Upper lobe of right lung (tissue), 1 donor: Measurements from ENCODE around the gene EN2. TPM values are rescaled to one million over a fixed set of nuclear protein-coding genes. Genes with fewer than 3 reads are reported as not detected.

ENCODE experiments used
- ATAC-seq: fragments of 200-7000 bp; cut with Tn5 transposase; one replicate; pipeline ENCODE4 v1.9.1; 2020; ENCODE audit warnings: mild to moderate bottlenecking, moderate library complexity
- DNase-seq: peaks from one replicate; pipeline ENCODE4 v3.0.0-alpha.2; 2020
- H3K27ac ChIP-seq: fragments of 200-600 bp; one replicate; pipeline ENCODE4 v1.8.0; 2022
- H3K27me3 ChIP-seq: fragments of 200-600 bp; one replicate; pipeline ENCODE4 v1.8.0; 2022; ENCODE audit warnings: mild to moderate bottlenecking
- H3K36me3 ChIP-seq: fragments of 200-600 bp; one replicate; pipeline ENCODE4 v1.8.0; 2022
- H3K4me1 ChIP-seq: fragments of 200-600 bp; one replicate; pipeline ENCODE4 v1.8.0; 2022
- H3K4me3 ChIP-seq: fragments of 200-600 bp; one replicate; pipeline ENCODE4 v1.8.0; 2022; ENCODE audit warnings: mild to moderate bottlenecking
- H3K9me3 ChIP-seq: fragments of 200-600 bp; one replicate; pipeline ENCODE4 v1.8.0; 2022
- CTCF ChIP-seq: fragments of 200-600 bp; IDR thresholded peaks from one replicate; pipeline ENCODE4 v1.8.0; 2022; ENCODE audit warnings: antibody characterized with exemption
- intact Hi-C: fragments of 100-400 bp; cut with DNase I; formaldehyde crosslinking; loops from one replicate; pipeline ENCODE4 v1.11.0; 2022
- total RNA-seq: library from RNA; stranded (reverse); fragmentation: NEBNext Ultra II Directional; extraction: Animal tissue kit (Norgen Biotek cat#: 25700); gene quantifications from one replicate; pipeline ENCODE4 v1.2.1, GENCODE V29; 2021
- donor health status: DM: no; HTN: yes; CAD: no; lungs with severe emphysema.

EN2 gene
- total RNA-seq, 1 donor from 2014 or later: not detected

GRCh38 chr7:155462163-155462735 lies 4.3 kb downstream of the EN2 start:
- intact Hi-C loops: no loop called here

GRCh38 chr7:155463114-155463811 lies 5.3 kb downstream of the EN2 start:
- DNase-seq (no peak), ATAC-seq (no peak)
- H3K9me3 ChIP-seq: no peaks in the 10 kb centered on the region
- H3K27me3 ChIP-seq: peaks cover 99% of the 10 kb centered on the region
- no peak overlapping the region for H3K4me3 ChIP-seq
- H3K27ac ChIP-seq: no peak overlapping the region
- intact Hi-C loops: no loop called here
- H3K36me3 ChIP-seq: no peaks in the 10 kb centered on the region
- H3K4me1 ChIP-seq: peaks cover 16% of the 10 kb centered on the region
- TF ChIP-seq CTCF: no peak

More at GRCh38 chr7:155462163-155462735, 4.3 kb downstream of the EN2 start:
- no peak for DNase-seq
- peaks cover 16% of the 10 kb centered on the region for H3K4me1 ChIP-seq
- TF ChIP-seq CTCF: no peak
- no peaks in the 10 kb centered on the region for H3K9me3 ChIP-seq
- peaks cover 93% of the 10 kb centered on the region for H3K27me3 ChIP-seq
- no peak overlapping the region for H3K4me3 ChIP-seq
- H3K27ac ChIP-seq: no peak overlapping the region
- ATAC-seq: no peak
- H3K36me3 ChIP-seq: no peaks in the 10 kb centered on the region

GRCh38 chr7:155464183-155464582 lies 6.3 kb downstream of the EN2 start:
- Histone ChIP-seq H3K9me3 (no peaks in the 10 kb centered on the region), H3K27ac (no peak overlapping the region), H3K36me3 (no peaks in the 10 kb centered on the region), H3K4me3 (no peak overlapping the region), H3K4me1 (peaks cover 19% of the 10 kb centered on the region), H3K27me3 (peaks cover 100% of the 10 kb centered on the region)
- ATAC-seq: no peak
- TF ChIP-seq CTCF: no peak
- no peak for DNase-seq
- intact Hi-C loops: no loop called here

GRCh38 chr7:155464948-155465739 lies 7.2 kb downstream of the EN2 start:
- H3K27ac ChIP-seq: no peak overlapping the region
- H3K9me3 ChIP-seq: no peaks in the 10 kb centered on the region
- intact Hi-C loops: no loop called here
- H3K4me1 ChIP-seq: peaks cover 19% of the 10 kb centered on the region
- ATAC-seq (no peak), DNase-seq (no peak)
- H3K36me3 ChIP-seq: no peaks in the 10 kb centered on the region
- no peak for TF ChIP-seq CTCF
- H3K27me3 ChIP-seq: peaks cover 100% of the 10 kb centered on the region
- no peak overlapping the region for H3K4me3 ChIP-seq

- Histone ChIP-seq H3K4me3 (no peak overlapping the region), H3K27me3 (peaks cover 100% of the 10 kb centered on the region), H3K27ac (no peak overlapping the region), H3K4me1 (peaks cover 19% of the 10 kb centered on the region), H3K9me3 (no peaks in the 10 kb centered on the region), H3K36me3 (no peaks in the 10 kb centered on the region)
- intact Hi-C loops: no loop called here
- no peak for TF ChIP-seq CTCF
- ATAC-seq: no peak
- no peak for DNase-seq
Measured at GRCh38 chr7:155465761-155466141, 7.8 kb downstream of the EN2 start.
